GM12801 (cell line): ENCODE data around the gene MRPS35.

Experiments
- CTCF ChIP-seq: IDR thresholded peaks from one replicate; pipeline ENCODE4 v1.5.1; 2011; ENCODE audit warnings: control low read depth; ENCODE audit not compliant: insufficient read length; ENCODE audit errors: extremely low read depth

MRPS35 gene

DNA sequence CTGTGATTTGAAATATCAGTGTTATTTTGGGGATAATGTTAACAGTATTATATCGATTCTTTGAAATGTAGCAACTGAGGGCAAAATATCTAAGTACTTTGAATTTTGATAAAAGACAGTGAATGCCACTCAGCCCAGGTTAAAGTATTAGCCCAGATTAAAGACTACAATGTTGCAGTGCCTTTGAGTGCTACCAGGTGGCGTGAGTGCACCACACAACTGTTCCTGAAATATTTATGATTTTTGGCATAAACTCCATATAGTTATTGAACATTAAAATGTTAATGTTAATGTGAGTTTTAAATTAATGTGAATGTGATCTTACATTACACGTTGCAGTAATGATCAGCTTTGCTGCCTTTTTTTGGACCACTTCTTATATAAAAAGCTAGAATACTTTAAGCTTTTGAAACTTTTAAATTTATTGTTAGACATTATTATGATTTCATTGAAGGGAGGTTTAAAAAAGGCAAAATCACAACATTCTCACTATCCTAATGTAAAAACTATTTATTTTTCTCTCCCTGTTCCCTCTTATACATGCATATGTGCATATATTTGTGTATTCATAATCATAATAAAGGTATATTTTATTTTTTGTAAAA lies 22.5 kb downstream of the MRPS35 start:
- peak; percentile 94 for TF ChIP-seq CTCF

DNA sequence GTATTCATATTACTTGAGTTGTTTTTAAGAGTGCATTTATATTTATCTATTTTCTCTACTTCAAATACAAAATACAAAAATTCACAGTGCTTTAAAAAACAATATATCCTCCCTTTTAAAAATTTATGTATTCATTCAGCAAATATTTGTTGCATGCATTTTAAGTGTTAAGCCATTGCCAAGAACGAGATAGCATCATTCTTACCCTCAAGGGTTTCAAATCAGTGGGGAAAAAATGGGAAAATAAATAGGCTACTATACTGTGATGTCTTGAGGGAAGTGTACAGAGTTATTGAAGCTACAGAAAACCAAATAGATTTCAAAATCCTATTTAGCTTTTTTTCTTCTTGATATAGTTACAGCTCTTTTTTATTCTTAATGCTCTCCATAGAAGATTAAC lies 23.2 kb downstream of the MRPS35 start:
- TF ChIP-seq CTCF, result no peak

DNA sequence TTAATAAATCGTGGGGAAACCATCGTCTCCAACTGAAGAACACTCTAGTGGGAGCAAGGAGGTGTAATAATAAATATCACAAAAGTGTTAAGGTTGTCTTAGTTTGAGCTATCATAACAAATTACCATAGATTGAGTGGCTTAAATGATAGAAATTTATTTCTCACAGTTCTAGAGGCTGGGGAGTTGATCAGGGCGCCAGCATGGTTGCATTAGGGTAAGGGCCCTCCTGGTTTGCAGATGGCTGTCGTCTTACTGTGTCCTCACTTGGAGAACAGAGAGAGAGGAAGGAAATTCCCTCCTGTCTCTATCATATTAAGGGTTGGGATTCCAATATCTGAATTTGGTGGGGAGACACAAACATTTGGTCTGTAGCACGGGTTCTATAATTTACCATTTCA lies 33.0 kb downstream of the MRPS35 start:
- TF ChIP-seq CTCF, result no peak

DNA sequence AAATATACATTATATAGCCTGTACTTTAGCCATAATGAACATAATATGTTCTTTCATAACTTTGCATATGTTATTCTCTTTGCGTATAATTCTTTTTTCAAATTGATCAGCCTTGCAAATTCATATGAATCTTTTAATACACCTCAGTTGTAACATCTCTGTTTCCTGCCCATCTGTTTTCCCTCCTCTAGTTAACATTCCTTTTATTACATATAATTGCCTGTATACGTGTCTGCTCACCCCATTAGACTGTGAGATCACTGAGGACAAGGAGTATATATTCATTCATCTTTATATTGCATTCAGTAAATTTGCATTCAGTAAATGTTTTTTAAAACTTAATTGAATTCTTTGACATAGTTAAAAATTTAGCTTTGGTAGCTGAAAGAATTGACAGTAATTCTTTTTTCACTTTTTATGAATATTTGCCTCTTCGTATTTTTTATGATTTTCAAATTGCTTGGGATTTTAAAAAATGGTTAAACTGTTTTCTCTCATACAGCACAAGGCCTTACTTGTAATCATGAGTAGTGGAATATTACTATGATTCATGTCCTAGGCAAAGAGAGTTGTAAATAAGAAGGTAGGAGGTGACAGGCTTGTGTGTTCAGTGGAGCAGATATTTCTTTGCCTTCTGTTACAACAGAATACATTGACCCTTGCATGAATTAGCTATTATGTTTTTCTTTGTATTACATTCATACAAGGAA lies 36.6 kb downstream of the MRPS35 start:
- TF ChIP-seq CTCF, result no peak

- no peak for TF ChIP-seq CTCF
These were observed 40.9 kb downstream of the MRPS35 start for GRCh38 chr12:27751386-27752047.

GRCh38 chr12:27754795-27755194 lies 44.2 kb downstream of the MRPS35 start:
- TF ChIP-seq CTCF, result no peak

GRCh38 chr12:27756670-27757195 lies 46.1 kb downstream of the MRPS35 start:
- TF ChIP-seq CTCF, result no peak
